Measurements from ENCODE around the gene GATA1.

DNA sequence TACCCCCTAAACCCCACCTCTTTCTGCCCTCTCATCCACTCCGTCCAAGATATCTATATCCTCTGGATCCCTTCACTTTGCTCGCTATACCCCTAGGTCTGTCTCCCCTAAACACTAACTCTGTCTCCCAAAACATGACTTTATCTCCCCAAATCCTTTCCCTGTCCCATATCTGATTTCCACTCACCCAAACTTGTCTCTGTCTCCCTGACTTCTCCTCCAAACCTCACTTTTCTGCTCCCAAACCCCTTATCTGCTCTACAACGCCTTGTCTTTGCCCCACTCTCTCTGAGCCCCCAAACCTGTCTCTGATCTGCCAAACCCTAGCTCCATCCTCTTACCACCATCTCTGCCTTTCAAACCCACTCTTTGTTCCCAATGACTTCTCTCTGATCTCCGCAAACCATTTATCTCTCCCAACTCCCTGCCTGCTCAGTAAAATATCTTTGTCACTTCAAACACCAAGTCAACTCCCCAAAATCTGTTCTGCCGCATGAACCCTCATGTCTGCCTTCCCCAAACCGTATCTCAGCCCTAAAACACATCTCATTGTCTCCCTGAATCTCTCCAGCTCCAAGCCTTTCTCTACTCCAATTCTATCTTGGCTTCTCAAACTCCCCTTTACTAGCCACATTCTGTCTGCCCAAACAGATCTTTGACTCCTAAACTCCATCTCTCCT lies 575 bp downstream of the GATA1 start:
- TF ChIP-seq EZH2 (IDR thresholded peaks at IDR 0.05; ENCODE audit: borderline replicate concordance) (no peak), CTCF (IDR thresholded peaks at IDR 0.05; ENCODE audit: poor library complexity) (no peak)

Data from hepatocyte (in vitro differentiated cells).